Measurements from ENCODE around the gene FADS3.

Gene FADS3, protein sequence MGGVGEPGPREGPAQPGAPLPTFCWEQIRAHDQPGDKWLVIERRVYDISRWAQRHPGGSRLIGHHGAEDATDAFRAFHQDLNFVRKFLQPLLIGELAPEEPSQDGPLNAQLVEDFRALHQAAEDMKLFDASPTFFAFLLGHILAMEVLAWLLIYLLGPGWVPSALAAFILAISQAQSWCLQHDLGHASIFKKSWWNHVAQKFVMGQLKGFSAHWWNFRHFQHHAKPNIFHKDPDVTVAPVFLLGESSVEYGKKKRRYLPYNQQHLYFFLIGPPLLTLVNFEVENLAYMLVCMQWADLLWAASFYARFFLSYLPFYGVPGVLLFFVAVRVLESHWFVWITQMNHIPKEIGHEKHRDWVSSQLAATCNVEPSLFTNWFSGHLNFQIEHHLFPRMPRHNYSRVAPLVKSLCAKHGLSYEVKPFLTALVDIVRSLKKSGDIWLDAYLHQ

GRCh38 chr11:61891331-61892084, at the start of gene FADS3:
FADS3 (minus strand) TSS chr11:61891545; CDS start chr11:61891381, 164 bp downstream.
- no peak for DNase-seq

DNA sequence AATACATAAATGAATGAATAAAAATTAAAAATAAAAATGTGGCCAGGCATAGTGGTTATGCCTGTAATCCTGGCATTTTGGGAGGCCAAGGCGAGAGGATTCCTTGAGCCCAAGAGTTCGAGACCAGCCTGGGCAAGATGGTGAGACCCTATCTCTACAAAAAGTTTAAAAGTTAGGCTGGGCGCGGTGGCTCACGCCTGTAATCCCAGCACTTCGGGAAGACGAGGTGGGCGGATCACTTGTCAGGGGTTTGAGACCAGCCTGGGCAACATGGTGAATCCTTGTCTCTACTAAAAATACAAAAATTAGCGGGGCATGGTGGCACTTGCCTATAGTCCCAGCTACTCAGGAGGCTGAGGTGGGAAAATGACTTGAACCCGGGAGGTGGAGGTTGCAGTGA, 49.1 kb upstream of the FADS3 start:
- no peak for DNase-seq

GRCh38 chr11:61935861-61936260, 44.5 kb upstream of the FADS3 start:
- DNase-seq = no peak

- no peak for DNase-seq
Observed at GRCh38 chr11:61930933-61931332, 39.6 kb upstream of the FADS3 start.

- no peak for DNase-seq
Observed at GRCh38 chr11:61928606-61929005, 37.3 kb upstream of the FADS3 start.

GRCh38 chr11:61927501-61927900, 36.2 kb upstream of the FADS3 start:
- DNase-seq = no peak

DNA sequence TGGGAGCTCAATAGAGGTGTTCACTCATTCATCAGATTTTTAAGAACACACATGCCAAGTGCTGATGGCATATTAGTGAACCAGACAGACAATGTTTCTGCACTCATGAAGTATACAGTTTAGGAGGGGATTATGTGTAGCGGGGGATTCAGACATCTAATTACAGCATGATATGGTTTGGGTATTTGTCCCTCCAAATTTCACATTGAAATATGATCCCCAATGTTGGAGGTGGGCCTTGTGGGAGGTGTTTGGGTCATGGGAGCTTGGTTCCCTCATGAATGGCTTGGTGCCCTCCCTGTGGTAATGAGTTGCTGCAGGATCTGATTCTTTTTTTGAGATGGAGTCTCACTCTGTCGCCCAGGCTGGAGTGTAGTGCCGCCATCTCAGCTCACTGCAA, 34.9 kb upstream of the FADS3 start:
- DNase-seq = no peak

DNA sequence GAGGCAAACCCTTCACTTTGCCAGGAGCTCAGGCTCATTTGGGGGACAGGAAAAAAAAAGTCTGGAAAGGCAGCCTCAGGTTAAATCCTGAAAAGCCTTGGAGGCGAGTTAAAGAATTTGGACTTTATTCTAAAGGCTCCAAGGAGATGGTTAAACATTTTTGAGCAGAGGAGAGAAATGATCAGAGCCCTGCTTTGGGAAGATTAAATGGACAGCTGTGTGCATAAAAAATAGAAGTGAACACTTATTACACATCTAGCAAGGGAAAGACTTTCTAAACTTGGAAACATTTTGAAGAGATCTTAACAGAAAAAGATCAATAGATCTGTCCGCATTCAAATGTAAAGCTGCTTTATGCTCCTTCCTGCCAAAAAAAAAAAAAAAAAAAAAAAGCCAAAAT, 34.4 kb upstream of the FADS3 start:
- no peak for DNase-seq

GRCh38 chr11:61924064-61924455, 32.7 kb upstream of the FADS3 start:
- no peak for DNase-seq

DNA sequence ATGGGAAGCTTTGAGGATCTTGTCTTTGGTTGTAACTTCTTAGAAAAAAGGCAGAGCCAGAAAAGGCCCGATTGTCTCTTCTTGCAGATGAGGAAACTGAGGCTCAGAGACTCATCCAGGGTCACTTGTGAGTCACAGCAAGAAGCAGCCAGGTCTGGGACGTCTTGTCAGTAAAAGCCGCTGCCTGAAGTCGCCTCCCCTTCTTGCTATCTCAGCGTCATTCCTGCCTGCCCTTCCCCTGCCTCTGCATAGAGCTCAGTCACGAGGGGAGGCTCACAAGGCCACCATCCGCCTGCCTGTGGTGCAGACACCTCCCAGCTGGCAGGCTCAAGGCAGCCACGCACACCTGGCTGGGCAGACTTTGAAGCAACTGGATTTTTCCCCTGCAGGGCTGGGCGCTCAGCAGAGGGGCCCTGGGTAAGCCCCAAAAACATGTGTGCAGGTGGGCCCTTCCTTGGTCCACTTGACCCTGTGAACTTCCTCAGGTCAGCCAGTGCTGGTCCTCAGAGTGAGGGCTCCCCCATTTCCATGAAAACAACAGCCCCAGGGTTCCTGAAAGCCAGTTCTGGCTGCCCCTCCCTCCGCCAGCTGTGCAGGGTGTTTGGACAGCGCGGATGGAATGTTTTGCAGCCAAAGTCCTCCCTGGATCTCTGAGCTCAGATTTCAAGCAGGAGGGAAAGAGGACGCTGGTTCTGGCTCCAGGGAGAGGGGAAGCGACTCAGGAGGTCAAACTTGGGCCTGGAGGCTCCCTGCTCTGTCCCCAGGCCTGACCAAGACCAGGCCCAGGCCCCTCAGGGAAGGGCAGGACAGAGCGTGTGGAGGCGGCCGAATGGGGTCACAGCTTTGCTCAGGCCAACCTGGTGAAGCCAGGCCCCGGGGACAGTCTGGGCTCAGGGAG, 32.1 kb upstream of the FADS3 start:
- DNase-seq = no peak

GRCh38 chr11:61922539-61922938, 31.2 kb upstream of the FADS3 start:
- DNase-seq = no peak

DNA sequence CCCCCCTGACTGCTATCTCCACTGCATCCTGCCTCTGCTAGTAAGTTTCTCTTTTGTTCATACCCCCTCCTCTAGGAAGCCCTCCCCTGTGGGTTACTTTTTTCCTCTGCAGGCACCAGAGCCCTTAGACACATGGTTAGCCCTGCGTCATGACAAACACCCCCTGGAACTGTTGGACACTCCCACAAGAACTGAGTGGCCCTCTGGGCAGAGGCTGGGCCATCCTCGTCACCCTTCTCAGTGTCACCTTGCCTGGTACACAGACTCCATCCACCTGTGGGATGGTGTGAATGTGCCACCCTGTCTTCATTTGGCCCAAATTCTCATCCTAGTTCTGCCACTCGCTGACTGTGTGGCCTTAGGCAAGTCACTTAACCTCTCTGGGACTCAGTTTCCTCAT, 30.1 kb upstream of the FADS3 start:
- no peak for DNase-seq

GRCh38 chr11:61919705-61920631, 28.6 kb upstream of the FADS3 start:
- no peak for DNase-seq

GRCh38 chr11:61918938-61919704, 27.8 kb upstream of the FADS3 start:
- no peak for DNase-seq

GRCh38 chr11:61918251-61918937, 27.0 kb upstream of the FADS3 start:
- no peak for DNase-seq

GRCh38 chr11:61917334-61918109, 26.2 kb upstream of the FADS3 start, which contains the start of gene RAB3IL1:
RAB3IL1 (minus strand) TSS chr11:61917566; CDS start chr11:61917367, 199 bp downstream.
- no peak for DNase-seq

DNA sequence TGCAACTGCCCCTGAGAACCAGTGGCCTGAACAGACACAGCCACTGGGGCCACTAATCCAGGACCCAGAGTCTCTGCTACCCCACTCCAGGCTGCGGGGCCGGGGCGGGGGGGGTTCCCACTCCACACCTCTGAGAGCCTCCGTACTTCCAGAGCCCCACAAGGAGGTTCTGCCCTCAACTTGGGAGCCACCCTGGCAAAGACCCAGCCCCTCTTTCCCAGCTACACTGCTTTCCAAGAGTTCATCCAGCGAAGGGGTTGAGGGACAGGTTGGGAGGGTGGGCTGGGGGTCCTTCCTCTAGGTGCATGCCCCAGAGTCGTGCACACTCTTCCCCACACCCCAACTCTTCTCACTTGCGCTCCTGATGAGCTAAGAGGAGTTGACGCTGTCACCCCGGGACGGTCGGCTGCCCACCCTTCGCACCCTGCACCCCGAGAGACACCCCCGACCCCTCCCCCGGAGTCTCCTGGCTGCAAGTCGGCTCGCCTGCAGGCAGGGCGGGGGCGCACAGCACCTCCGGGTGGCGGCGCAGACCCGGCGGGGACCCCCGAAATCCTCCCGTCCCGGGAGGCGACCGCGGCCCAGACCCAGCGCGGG, 25.5 kb upstream of the FADS3 start:
- DNase-seq = no peak

DNA sequence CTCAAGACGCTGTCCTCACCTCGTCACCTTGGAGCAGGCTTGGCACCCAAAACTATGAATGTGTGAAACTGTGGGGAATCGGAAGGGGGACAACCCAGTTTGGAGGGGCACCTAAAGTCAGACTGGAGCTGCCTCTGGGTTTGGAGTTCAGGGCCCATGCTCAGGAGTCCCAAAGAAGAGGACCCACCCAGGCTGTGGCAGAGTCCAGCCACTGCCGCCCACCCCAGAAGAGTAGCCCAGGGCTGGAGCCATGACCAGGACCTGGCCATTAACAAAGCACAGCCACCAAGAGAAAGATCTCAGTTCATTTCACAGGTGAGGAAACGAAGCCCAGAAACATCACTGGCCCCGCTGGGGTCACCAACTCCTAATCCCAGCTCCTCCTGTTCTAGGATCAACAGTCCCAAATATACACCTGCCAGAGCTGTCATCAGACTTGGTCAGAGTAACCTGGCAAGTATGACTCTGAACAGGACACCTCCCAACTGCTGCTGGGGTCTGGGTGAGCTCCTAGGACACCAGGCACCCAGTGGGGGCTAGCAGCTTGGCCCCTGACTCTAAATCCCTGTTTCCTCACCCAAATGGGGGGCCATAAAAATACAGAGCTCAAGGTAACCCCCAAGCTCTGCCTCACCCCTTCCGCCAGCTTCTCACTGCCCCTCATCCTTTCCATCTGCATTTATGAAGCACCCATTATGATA, 23.3 kb upstream of the FADS3 start:
- no peak for DNase-seq
